GM18505 (cell line): Measurements from ENCODE around the gene SH3BGRL.
"Not testable (repeated sequence)": the region's sequence is repeated elsewhere in the genome, so short reads cannot be mapped to it uniquely, and the experiment has no call there.

Source experiments
- ATAC-seq: cut with Tn5 transposase; IDR thresholded peaks from one replicate; pipeline ENCODE4 v1.9.1; 2021; ENCODE audit not compliant: unreplicated experiment
- POLR2A ChIP-seq: IDR thresholded peaks from 4 replicates; pipeline ENCODE4 v1.6.1; 2011; ENCODE audit warnings: borderline replicate concordance; ENCODE audit not compliant: insufficient read depth, insufficient read length; ENCODE audit errors: extremely low read depth

The SH3BGRL gene

GRCh38 chrX:81291996-81292395 is 90.1 kb downstream of the SH3BGRL start:
- TF ChIP-seq POLR2A, result no peak
- no peak for ATAC-seq

- no peak for ATAC-seq
- no peak for TF ChIP-seq POLR2A
Observed at GRCh38 chrX:81294101-81294500, 92.2 kb downstream of the SH3BGRL start.

- no peak for ATAC-seq
Observed at GRCh38 chrX:81301877-81302276, 100.0 kb downstream of the SH3BGRL start.

GRCh38 chrX:81304563-81304962 is 102.7 kb downstream of the SH3BGRL start:
- TF ChIP-seq POLR2A, result no peak
- ATAC-seq, result no peak

More at GRCh38 chrX:81301877-81302276, 100.0 kb downstream of the SH3BGRL start:
- no peak for TF ChIP-seq POLR2A

GRCh38 chrX:81305240-81305639 is 103.3 kb downstream of the SH3BGRL start:
- no peak for TF ChIP-seq POLR2A
- ATAC-seq, result no peak

- no peak for TF ChIP-seq POLR2A
- no peak for ATAC-seq
Observed at GRCh38 chrX:81308086-81308829, 106.4 kb downstream of the SH3BGRL start.

GRCh38 chrX:81316163-81316562 is 114.3 kb downstream of the SH3BGRL start:
- ATAC-seq, result no peak
- no peak for TF ChIP-seq POLR2A

- ATAC-seq, result not testable (repeated sequence)
Observed at GRCh38 chrX:81331653-81332052, 129.8 kb downstream of the SH3BGRL start.

- TF ChIP-seq POLR2A, result no peak
- ATAC-seq, result no peak
Observed at GRCh38 chrX:81336455-81337152, 134.7 kb downstream of the SH3BGRL start.

GRCh38 chrX:81337805-81338204 is 135.9 kb downstream of the SH3BGRL start:
- TF ChIP-seq POLR2A, result no peak
- ATAC-seq, result no peak

- ATAC-seq, result no peak
- TF ChIP-seq POLR2A, result no peak
Observed at GRCh38 chrX:81338924-81339323, 137.0 kb downstream of the SH3BGRL start.

GRCh38 chrX:81345296-81345695 is 143.4 kb downstream of the SH3BGRL start:
- ATAC-seq, result not testable (repeated sequence)
